Psoas muscle (tissue), 8 donors: Measurements from ENCODE around the gene LRRC55. TPM values are rescaled to one million over a fixed set of nuclear protein-coding genes. Genes with fewer than 3 reads are reported as not detected.

Source experiments
- ATAC-seq, 4 donors: fragments of 200-7000 bp; cut with Tn5 transposase; one replicate each; pipeline ENCODE4 v1.9.1; 2020; ENCODE audit warnings: moderate library complexity in 3 of 4, mild to moderate bottlenecking in 2 of 4
- DNase-seq, 2 donors: peaks; one replicate each; pipeline ENCODE4 v3.0.0-alpha.2; 2020
- H3K27ac ChIP-seq: fragments of 200-600 bp; one replicate; pipeline ENCODE4 v1.8.0; 2022
- H3K27me3 ChIP-seq, 3 donors: fragments of 200-600 bp in 1 of 3; one replicate each; pipeline versions ENCODE4 v1.6.1 to v1.8.0; 2013 to 2022; ENCODE audit warnings: low read length in 2 of 3, mild to moderate bottlenecking in 2 of 3, moderate library complexity in 1 of 3; ENCODE audit not compliant: insufficient read depth in 3 of 3
- H3K36me3 ChIP-seq, 2 donors: fragments of 200-600 bp in 1 of 2; one replicate each; pipeline versions ENCODE4 v1.6.1 to v1.8.0; 2013 to 2022; ENCODE audit warnings: low read depth in 1 of 2, mild to moderate bottlenecking in 1 of 2, moderate library complexity in 1 of 2; ENCODE audit not compliant: insufficient read depth in 1 of 2
- H3K4me1 ChIP-seq: fragments of 200-600 bp; one replicate; pipeline ENCODE4 v1.8.0; 2022
- H3K4me3 ChIP-seq: fragments of 200-600 bp; one replicate; pipeline ENCODE4 v1.8.0; 2022; ENCODE audit warnings: mild to moderate bottlenecking
- H3K9me3 ChIP-seq: fragments of 200-600 bp; one replicate; pipeline ENCODE4 v1.8.0; 2022
- CTCF ChIP-seq: fragments of 200-600 bp; IDR thresholded peaks from one replicate; pipeline ENCODE4 v1.8.0; 2022; ENCODE audit warnings: antibody characterized with exemption
- WGBS, 3 donors: extraction: QIAGEN DNeasy Blood & Tissue Kit; methylation state at CpG; one replicate each; pipeline versions ENCODE4 v1.1.6 to v1.1.7; 2013; 5-methylcytosine and 5-hydroxymethylcytosine counted together
- intact Hi-C, 2 donors: fragments of 100-400 bp; cut with DNase I; formaldehyde crosslinking; loops; one replicate each; pipeline versions ENCODE4 v1.11.0 to v1.14.2; 2022
- polyA plus RNA-seq, 3 donors: library from polyadenylated mRNA; stranded (reverse); fragments of 200-250 nt; gene quantifications; one replicate each; pipeline ENCODE4 v1.2.3, GENCODE V29; 2013
- total RNA-seq, 4 donors: library from RNA; stranded (reverse); fragmentation: NEBNext Ultra II Directional in 2 of 4; extraction: Animal tissue kit (Norgen Biotek cat#: 25700) in 2 of 4; gene quantifications; one replicate each; pipeline versions ENCODE4 v1.2.1 to v1.2.4, GENCODE V29; 2021 to 2023
- donor health status: healthy with polysubstance abuse.
- donor health status: DM: no; HTN: no; CAD: no; lungs with moderate emphysema.
- donor health status: Bipolar disorder and iron deficiency.
- donor health status: healthy.
- donor health status: DM: yes; HTN: yes; CAD: no.
- donor health status: DM: no; HTN: no; CAD: no.
- donor health status: DM: no; HTN: no; CAD: no.
- donor health status: DM: yes; HTN: yes; CAD: no.

The LRRC55 gene
- total and polyA plus RNA-seq, 7 donors = 0.04 to 0.27 (median 0.08) TPM

- peaks cover 0 to 7% (median 0%) of the 10 kb centered on the region in 3 donors for H3K27me3 ChIP-seq
- no peaks in the 10 kb centered on the region for H3K9me3 ChIP-seq
- no peak for TF ChIP-seq CTCF
- no peaks in the 10 kb centered on the region for H3K4me1 ChIP-seq
- no peak for DNase-seq
- intact Hi-C loops = no loop called here
- 90 to 93% (median 91%) methylated on average over 5 of the region's 5 CpGs for WGBS, 3 donors
- ATAC-seq = no peak
- H3K4me3 ChIP-seq = no peak overlapping the region
- no peaks in the 10 kb centered on the region for H3K36me3 ChIP-seq
- H3K27ac ChIP-seq = no peak overlapping the region
Measured at GRCh38 chr11:57174656-57175055, 7.1 kb upstream of the LRRC55 start.

- H3K27ac ChIP-seq = no peak overlapping the region
- TF ChIP-seq CTCF = no peak
- no peaks in the 10 kb centered on the region for H3K4me1 ChIP-seq
- intact Hi-C loops = no loop called here
- no peaks in the 10 kb centered on the region for H3K9me3 ChIP-seq
- no peaks in the 10 kb centered on the region for H3K36me3 ChIP-seq
- peaks cover 0 to 7% (median 6%) of the 10 kb centered on the region in 3 donors for H3K27me3 ChIP-seq
- no peak for DNase-seq
- no peak overlapping the region for H3K4me3 ChIP-seq
- ATAC-seq = no peak
Measured at GRCh38 chr11:57175478-57175877, 6.3 kb upstream of the LRRC55 start.

- Histone ChIP-seq H3K27ac (no peak overlapping the region), H3K9me3 (no peaks in the 10 kb centered on the region), H3K27me3 (peaks cover 0 to 7% (median 7%) of the 10 kb centered on the region in 3 donors), H3K36me3 (no peaks in the 10 kb centered on the region), H3K4me3 (no peak overlapping the region), H3K4me1 (no peaks in the 10 kb centered on the region)
- DNase-seq (no peak), ATAC-seq (no peak)
- no peak for TF ChIP-seq CTCF
- intact Hi-C loops = no loop called here
- WGBS, 3 donors = 49 to 71% (median 61%) methylated on average over 2 of the region's 2 CpGs
Measured at GRCh38 chr11:57178334-57178733, 3.4 kb upstream of the LRRC55 start.

- peaks cover 0 to 7% (median 7%) of the 10 kb centered on the region in 3 donors for H3K27me3 ChIP-seq
Measured at GRCh38 chr11:57179681-57180080, 2.1 kb upstream of the LRRC55 start.

More at GRCh38 chr11:57179681-57180080, 2.1 kb upstream of the LRRC55 start:
- 71 to 79% (median 72%) methylated on average over 7 of the region's 7 CpGs for WGBS, 3 donors
- ATAC-seq = no peak
- DNase-seq = no peak
- Histone ChIP-seq H3K27ac (no peak overlapping the region), H3K4me3 (no peak overlapping the region), H3K9me3 (no peaks in the 10 kb centered on the region), H3K4me1 (no peaks in the 10 kb centered on the region), H3K36me3 (no peaks in the 10 kb centered on the region)
- no peak for TF ChIP-seq CTCF
- intact Hi-C loops = no loop called here
